ENCODE measurements around the gene SPACDR. TPM values are rescaled to one million over a fixed set of nuclear protein-coding genes. Genes with fewer than 3 reads are reported as not detected.

SPACDR gene
- total RNA-seq, 1 donor from 2014 or later = 1.7 TPM

GRCh38 chr7:100471021-100471420 is 7.0 kb upstream of the SPACDR start:
- DNase-seq (no peak), ATAC-seq (no peak)
- Histone ChIP-seq H3K27ac (no peak overlapping the region), H3K27me3 (ENCODE audit: low read depth) (no peaks in the 10 kb centered on the region), H3K36me3 (peaks cover 61% of the 10 kb centered on the region), H3K4me1 (peaks cover 39% of the 10 kb centered on the region), H3K9me3 (no peaks in the 10 kb centered on the region), H3K4me3 (no peak overlapping the region)
- intact Hi-C loops (cut with DNase I) = no loop called here
- TF ChIP-seq, protein P1, sequence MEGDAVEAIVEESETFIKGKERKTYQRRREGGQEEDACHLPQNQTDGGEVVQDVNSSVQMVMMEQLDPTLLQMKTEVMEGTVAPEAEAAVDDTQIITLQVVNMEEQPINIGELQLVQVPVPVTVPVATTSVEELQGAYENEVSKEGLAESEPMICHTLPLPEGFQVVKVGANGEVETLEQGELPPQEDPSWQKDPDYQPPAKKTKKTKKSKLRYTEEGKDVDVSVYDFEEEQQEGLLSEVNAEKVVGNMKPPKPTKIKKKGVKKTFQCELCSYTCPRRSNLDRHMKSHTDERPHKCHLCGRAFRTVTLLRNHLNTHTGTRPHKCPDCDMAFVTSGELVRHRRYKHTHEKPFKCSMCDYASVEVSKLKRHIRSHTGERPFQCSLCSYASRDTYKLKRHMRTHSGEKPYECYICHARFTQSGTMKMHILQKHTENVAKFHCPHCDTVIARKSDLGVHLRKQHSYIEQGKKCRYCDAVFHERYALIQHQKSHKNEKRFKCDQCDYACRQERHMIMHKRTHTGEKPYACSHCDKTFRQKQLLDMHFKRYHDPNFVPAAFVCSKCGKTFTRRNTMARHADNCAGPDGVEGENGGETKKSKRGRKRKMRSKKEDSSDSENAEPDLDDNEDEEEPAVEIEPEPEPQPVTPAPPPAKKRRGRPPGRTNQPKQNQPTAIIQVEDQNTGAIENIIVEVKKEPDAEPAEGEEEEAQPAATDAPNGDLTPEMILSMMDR (IDR thresholded peaks at IDR 0.05) = no peak

GRCh38 chr7:100469227-100470044 is 5.4 kb upstream of the SPACDR start:
- TF ChIP-seq, protein P1 (IDR thresholded peaks at IDR 0.05) = peak; percentile 94
- DNase-seq (peak; percentile 91), ATAC-seq (peak; percentile 81 to 88)
- H3K36me3 ChIP-seq = peaks cover 57% of the 10 kb centered on the region
- no peaks in the 10 kb centered on the region for H3K9me3 ChIP-seq
- peaks cover 38% of the 10 kb centered on the region for H3K4me1 ChIP-seq
- H3K4me3 ChIP-seq = no peak overlapping the region
- no peaks in the 10 kb centered on the region for H3K27me3 ChIP-seq (ENCODE audit: low read depth)
- intact Hi-C loops (cut with DNase I) = no loop called here
- no peak overlapping the region for H3K27ac ChIP-seq

GRCh38 chr7:100467638-100468373 is 3.7 kb upstream of the SPACDR start:
- intact Hi-C loops (cut with DNase I) = no loop called here
- no peak for ATAC-seq

GRCh38 chr7:100466653-100467605 is 2.9 kb upstream of the SPACDR start:
- intact Hi-C loops (cut with DNase I) = no loop called here
- Histone ChIP-seq H3K36me3 (peaks cover 47% of the 10 kb centered on the region), H3K4me1 (peaks cover 23% of the 10 kb centered on the region), H3K9me3 (no peaks in the 10 kb centered on the region), H3K27me3 (ENCODE audit: low read depth) (no peaks in the 10 kb centered on the region), H3K27ac (no peak overlapping the region), H3K4me3 (no peak overlapping the region)
- DNase-seq = no peak
- ATAC-seq = no peak
- TF ChIP-seq, protein P1 (IDR thresholded peaks at IDR 0.05) = no peak

More at GRCh38 chr7:100467638-100468373, 3.7 kb upstream of the SPACDR start:
- H3K36me3 ChIP-seq = peaks cover 47% of the 10 kb centered on the region
- no peak overlapping the region for H3K4me3 ChIP-seq
- no peak overlapping the region for H3K27ac ChIP-seq
- TF ChIP-seq, protein P1 (IDR thresholded peaks at IDR 0.05) = no peak
- DNase-seq = no peak
- peaks cover 28% of the 10 kb centered on the region for H3K4me1 ChIP-seq
- H3K9me3 ChIP-seq = no peaks in the 10 kb centered on the region
- no peaks in the 10 kb centered on the region for H3K27me3 ChIP-seq (ENCODE audit: low read depth)

Measured in lower lobe of right lung (tissue), 2 donors.